Measurements from ENCODE around the gene TBX4. TPM values are rescaled to one million over a fixed set of nuclear protein-coding genes. Genes with fewer than 3 reads are reported as not detected.

The TBX4 gene
- total RNA-seq, 1 experiment from 2014 or later, result not detected

- no peaks in the 10 kb centered on the region for H3K9me3 ChIP-seq (ENCODE audit: control insufficient read depth, low read depth, low read length)
- no peaks in the 10 kb centered on the region for H3K4me1 Mint-ChIP-seq
- no peak overlapping the region for H3T11ph ChIP-seq (ENCODE audit: low read length)
- no peaks in the 10 kb centered on the region for H3K79me2 ChIP-seq (ENCODE audit: insufficient read depth, low read length)
- H2BK12ac ChIP-seq (ENCODE audit: insufficient read length, low read depth, low read length), result no peak overlapping the region
- H3K23ac ChIP-seq (ENCODE audit: insufficient read length, low read depth, low read length), result no peak overlapping the region
- no peak overlapping the region for H3K27ac ChIP-seq (ENCODE audit: insufficient read length, low read depth, low read length)
- no peak overlapping the region for H2BK15ac ChIP-seq (ENCODE audit: low read depth, low read length)
- no peak for TF ChIP-seq CTCF (conservative IDR thresholded peaks at IDR 0.05)
- no peak overlapping the region for H3K4me3 Mint-ChIP-seq
- no peak overlapping the region for H4K8ac ChIP-seq (replicated peaks; ENCODE audit: insufficient read length, low read depth, low read length)
- no peak overlapping the region for H3K56ac ChIP-seq (ENCODE audit: insufficient read length, low read depth, low read length)
- no peak overlapping the region for H3K14ac ChIP-seq (ENCODE audit: insufficient read depth, low read length)
- H2AK5ac ChIP-seq (ENCODE audit: insufficient read length, low read length), result no peak overlapping the region
- no peak overlapping the region for H2BK120ac ChIP-seq (ENCODE audit: low read depth, low read length, poor library complexity, severe bottlenecking)
- peaks cover 0 to 3% of the 10 kb centered on the region in 2 experiments; a peak in 1 of 5 replicates for H3K9me3 Mint-ChIP-seq
- H2BK20ac ChIP-seq (ENCODE audit: low read depth, low read length, poor library complexity, severe bottlenecking), result no peak overlapping the region
- H3K27me3 ChIP-seq (ENCODE audit: insufficient read depth, low read length), result no peaks in the 10 kb centered on the region
- no peak overlapping the region for H3K4me2 ChIP-seq (ENCODE audit: insufficient read depth, insufficient read length, low read length)
- DNase-seq, result no peak
- no peak overlapping the region for H2BK5ac ChIP-seq (ENCODE audit: insufficient read length, low read length)
- no peak overlapping the region for H4K5ac ChIP-seq (ENCODE audit: insufficient read length, low read depth, low read length)
- no peaks in the 10 kb centered on the region for H3K79me1 ChIP-seq (ENCODE audit: insufficient read depth, low read depth, low read length, poor library complexity, severe bottlenecking)
- H4K20me1 ChIP-seq (ENCODE audit: control insufficient read depth, insufficient read depth, insufficient read length), result no peaks in the 10 kb centered on the region
- no peaks in the 10 kb centered on the region for H3K36me3 Mint-ChIP-seq (ENCODE audit: insufficient read depth in 1 of 3, low read depth in 3 of 3)
- H3K9ac ChIP-seq (ENCODE audit: extremely low read depth, insufficient read length, low read length), result no peak overlapping the region
- H3K4me1 ChIP-seq (ENCODE audit: insufficient read depth, low read length), result no peaks in the 10 kb centered on the region
- H3K27ac Mint-ChIP-seq, result no peak overlapping the region
- H3K23me2 ChIP-seq (ENCODE audit: insufficient read length, low read depth, low read length, poor library complexity, severe bottlenecking), result no peaks in the 10 kb centered on the region
- H2AFZ ChIP-seq (ENCODE audit: low read length), result no peak overlapping the region
- no peak overlapping the region for H4K91ac ChIP-seq (ENCODE audit: insufficient read length, low read depth, low read length)
- WGBS (ENCODE audit: extremely low coverage, insufficient read length, low lambda C conversion rate), result no CpG with 5 or more reads among the region's 4 CpGs
- no peak overlapping the region for H3K4ac ChIP-seq (ENCODE audit: low read depth, low read length)
- no peak overlapping the region for H3K18ac ChIP-seq (ENCODE audit: insufficient read length, low read depth, low read length)
- peaks cover 13% of the 10 kb centered on the region for H3K27me3 Mint-ChIP-seq (ENCODE audit: low read depth)
Measured at GRCh38 chr17:61431594-61432311, 20.5 kb upstream of the TBX4 start.

Measured in H9 (cell line).